Measurements from ENCODE around the gene VWA5B1.
"Not testable (repeated sequence)": the region's sequence is repeated elsewhere in the genome, so short reads cannot be mapped to it uniquely, and the experiment has no call there.

VWA5B1 gene

GRCh38 chr1:20279509-20279908 is 11.2 kb upstream of the VWA5B1 start:
- no peak for DNase-seq (ENCODE audit: low read depth, low spot score)

- no peak for DNase-seq (ENCODE audit: low read depth, low spot score)
Measured at GRCh38 chr1:20280341-20280740, 10.3 kb upstream of the VWA5B1 start.

- DNase-seq (ENCODE audit: low read depth, low spot score), result no peak
Measured at GRCh38 chr1:20280906-20281305, 9.8 kb upstream of the VWA5B1 start.

- no peak for DNase-seq (ENCODE audit: low read depth, low spot score)
Measured at GRCh38 chr1:20281801-20282200, 8.9 kb upstream of the VWA5B1 start.

GRCh38 chr1:20282533-20282932 is 8.1 kb upstream of the VWA5B1 start:
- no peak for DNase-seq (ENCODE audit: low read depth, low spot score)

GRCh38 chr1:20284046-20284445 is 6.6 kb upstream of the VWA5B1 start:
- no peak for DNase-seq (ENCODE audit: low read depth, low spot score)

- DNase-seq (ENCODE audit: low read depth, low spot score), result no peak
Measured at GRCh38 chr1:20284625-20285024, 6.0 kb upstream of the VWA5B1 start.

GRCh38 chr1:20285510-20285909 is 5.2 kb upstream of the VWA5B1 start:
- DNase-seq (ENCODE audit: low read depth, low spot score), result no peak

- not testable (repeated sequence) for DNase-seq (ENCODE audit: low read depth, low spot score)
Measured at GRCh38 chr1:20287696-20288095, 3.0 kb upstream of the VWA5B1 start.

- no peak for DNase-seq (ENCODE audit: low read depth, low spot score)
Measured at GRCh38 chr1:20291645-20292084, 990 bp downstream of the VWA5B1 start.

GRCh38 chr1:20298626-20299025 is 8.0 kb downstream of the VWA5B1 start:
- DNase-seq (ENCODE audit: low read depth, low spot score), result no peak

GRCh38 chr1:20301463-20302107 is 10.9 kb downstream of the VWA5B1 start:
- DNase-seq (ENCODE audit: low read depth, low spot score), result no peak

- DNase-seq (ENCODE audit: low read depth, low spot score), result no peak
Measured at GRCh38 chr1:20302108-20302471, 11.4 kb downstream of the VWA5B1 start.

GRCh38 chr1:20307026-20307425 is 16.4 kb downstream of the VWA5B1 start:
- DNase-seq (ENCODE audit: low read depth, low spot score), result no peak

GRCh38 chr1:20308569-20308968 is 17.9 kb downstream of the VWA5B1 start:
- DNase-seq (ENCODE audit: low read depth, low spot score), result no peak

- DNase-seq (ENCODE audit: low read depth, low spot score), result no peak
Measured at GRCh38 chr1:20311289-20311688, 20.6 kb downstream of the VWA5B1 start.

- no peak for DNase-seq (ENCODE audit: low read depth, low spot score)
Measured at GRCh38 chr1:20312310-20312709, 21.6 kb downstream of the VWA5B1 start.

- no peak for DNase-seq (ENCODE audit: low read depth, low spot score)
Measured at GRCh38 chr1:20312818-20313217, 22.1 kb downstream of the VWA5B1 start.

- no peak for DNase-seq (ENCODE audit: low read depth, low spot score)
Measured at GRCh38 chr1:20317471-20317870, 26.8 kb downstream of the VWA5B1 start.

GRCh38 chr1:20318521-20318920 is 27.8 kb downstream of the VWA5B1 start:
- DNase-seq (ENCODE audit: low read depth, low spot score), result no peak

GRCh38 chr1:20318971-20319370 is 28.3 kb downstream of the VWA5B1 start:
- DNase-seq (ENCODE audit: low read depth, low spot score), result no peak

- no peak for DNase-seq (ENCODE audit: low read depth, low spot score)
Measured at GRCh38 chr1:20319456-20320220, 29.0 kb downstream of the VWA5B1 start.

GRCh38 chr1:20320704-20321103 is 30.0 kb downstream of the VWA5B1 start:
- DNase-seq (ENCODE audit: low read depth, low spot score), result no peak
